Body of pancreas (tissue), 4 donors: ENCODE measurements around the gene ANAPC15. TPM values are rescaled to one million over a fixed set of nuclear protein-coding genes. Genes with fewer than 3 reads are reported as not detected.

Experiments used
- ATAC-seq: fragments of 150-250 bp; one replicate; pipeline ENCODE4 v1.9.1; 2016
- DNase-seq, 4 donors: peaks; one replicate each; pipeline ENCODE4 v3.0.0-alpha.2; 2019
- H3K27ac ChIP-seq, 4 donors: fragments of 200-600 bp; sonication (generic); 1 replicate in 3 of 4; 2 replicates in 1 of 4; pipeline versions ENCODE4 v1.5.1 to v1.6.1; 2016 to 2019; ENCODE audit warnings: mild to moderate bottlenecking in 1 of 4, mixed read lengths in 1 of 4, moderate library complexity in 1 of 4
- H3K27me3 ChIP-seq, 2 donors: fragments of 200-600 bp; sonication (generic); one replicate each; pipeline ENCODE4 v1.6.0; 2016; ENCODE audit warnings: mild to moderate bottlenecking in 1 of 2
- H3K36me3 ChIP-seq, 2 donors: fragments of 200-600 bp; sonication (generic); replicated peaks in 1 of 2; 2 replicates each; pipeline ENCODE4 v1.5.1; 2016; ENCODE audit warnings: low read depth in 2 of 2; ENCODE audit not compliant: insufficient read depth in 1 of 2
- H3K4me1 ChIP-seq: fragments of 200-600 bp; sonication (generic); one replicate; pipeline ENCODE4 v1.6.0; 2016
- H3K4me3 ChIP-seq, 2 donors: fragments of 200-600 bp; sonication (generic); 1 replicate in 1 of 2; 2 replicates in 1 of 2; pipeline ENCODE4 v1.5.1; 2016 to 2019
- H3K9me3 ChIP-seq, 3 donors: fragments of 200-600 bp; sonication (generic); 1 replicate in 2 of 3; 2 replicates in 1 of 3; pipeline ENCODE4 v1.5.1; 2016
- POLR2A ChIP-seq, 3 donors: fragments of 450-650 bp; IDR thresholded peaks; one replicate each; pipeline ENCODE4 v1.6.1; 2016; ENCODE audit warnings: antibody characterized with exemption in 3 of 3, mild to moderate bottlenecking in 2 of 3
- WGBS, 2 donors: methylation state at CpG; one replicate each; pipeline ENCODE4 v1.1.5; 2017; 5-methylcytosine and 5-hydroxymethylcytosine counted together
- intact Hi-C: fragments of 100-400 bp; cut with DNase I; formaldehyde crosslinking; loops from one replicate; pipeline ENCODE4 v1.15.1; 2023
- total RNA-seq, 2 donors: library from RNA; depleted of rRNA; stranded (reverse); fragments of >200 nt; gene quantifications; one replicate each; pipeline ENCODE4 v1.1.0, GENCODE V29; 2016
- TF ChIP-seq, protein P1 (sequence below), 7 experiments: fragments of 450-650 bp in 4 of 7; fragments of 200-600 bp in 3 of 7; sonication (generic) in 3 of 7; IDR thresholded peaks; one replicate each; pipeline ENCODE4 v1.5.1; 2016 to 2019; ENCODE audit warnings: antibody characterized with exemption in 7 of 7

ANAPC15 gene
- total RNA-seq, 2 donors from 2014 or later, result 14.2 to 22.1 TPM

DNA sequence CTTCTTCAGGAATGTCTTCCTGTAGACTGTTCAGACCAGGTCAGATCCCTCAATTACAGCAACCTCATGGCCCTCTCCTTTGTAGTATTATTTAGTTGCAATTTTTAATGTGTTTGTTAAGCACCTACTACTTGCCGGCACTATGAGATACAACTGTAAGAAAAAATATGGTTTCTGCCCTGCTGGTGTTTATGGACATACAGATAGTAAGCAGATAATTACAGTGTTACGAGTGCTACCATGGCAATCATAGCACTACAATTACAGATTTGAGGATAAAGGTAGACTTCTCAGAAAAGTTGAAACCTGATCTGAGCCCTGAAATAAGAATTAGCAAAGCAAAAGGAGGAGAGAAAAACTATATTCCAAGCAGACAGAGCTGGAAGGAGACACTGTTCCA, 29.1 kb downstream of the ANAPC15 start:
- Histone ChIP-seq H3K4me1 (peaks cover 20% of the 10 kb centered on the region), H3K9me3 (no peaks in the 10 kb centered on the region), H3K36me3 (no peaks in the 10 kb centered on the region), H3K27me3 (no peaks in the 10 kb centered on the region), H3K27ac (no peak overlapping the region), H3K4me3 (no peak overlapping the region)
- TF ChIP-seq, protein P1, sequence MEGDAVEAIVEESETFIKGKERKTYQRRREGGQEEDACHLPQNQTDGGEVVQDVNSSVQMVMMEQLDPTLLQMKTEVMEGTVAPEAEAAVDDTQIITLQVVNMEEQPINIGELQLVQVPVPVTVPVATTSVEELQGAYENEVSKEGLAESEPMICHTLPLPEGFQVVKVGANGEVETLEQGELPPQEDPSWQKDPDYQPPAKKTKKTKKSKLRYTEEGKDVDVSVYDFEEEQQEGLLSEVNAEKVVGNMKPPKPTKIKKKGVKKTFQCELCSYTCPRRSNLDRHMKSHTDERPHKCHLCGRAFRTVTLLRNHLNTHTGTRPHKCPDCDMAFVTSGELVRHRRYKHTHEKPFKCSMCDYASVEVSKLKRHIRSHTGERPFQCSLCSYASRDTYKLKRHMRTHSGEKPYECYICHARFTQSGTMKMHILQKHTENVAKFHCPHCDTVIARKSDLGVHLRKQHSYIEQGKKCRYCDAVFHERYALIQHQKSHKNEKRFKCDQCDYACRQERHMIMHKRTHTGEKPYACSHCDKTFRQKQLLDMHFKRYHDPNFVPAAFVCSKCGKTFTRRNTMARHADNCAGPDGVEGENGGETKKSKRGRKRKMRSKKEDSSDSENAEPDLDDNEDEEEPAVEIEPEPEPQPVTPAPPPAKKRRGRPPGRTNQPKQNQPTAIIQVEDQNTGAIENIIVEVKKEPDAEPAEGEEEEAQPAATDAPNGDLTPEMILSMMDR (IDR thresholded peaks at IDR 0.05), result no peak
- TF ChIP-seq POLR2A (IDR thresholded peaks at IDR 0.05), result no peak
- intact Hi-C loops, result no loop called here
- no peak for ATAC-seq
- 57 to 76% methylated on average over 2 of the region's 2 CpGs for WGBS, 2 donors
- no peak for DNase-seq

GRCh38 chr11:72081821-72082453, 30.6 kb downstream of the ANAPC15 start:
- intact Hi-C loops, result no loop called here
- H3K9me3 ChIP-seq, result no peaks in the 10 kb centered on the region
- H3K36me3 ChIP-seq, result no peaks in the 10 kb centered on the region
- 73 to 77% methylated on average over 3 of the region's 3 CpGs for WGBS, 2 donors
- H3K27ac ChIP-seq, result peak overlapping the region in 2 of 4 donors; percentile 34 to 96
- peaks cover 25% of the 10 kb centered on the region for H3K4me1 ChIP-seq
- H3K4me3 ChIP-seq, result no peak overlapping the region
- DNase-seq, result no peak
- ATAC-seq, result no peak
- TF ChIP-seq, protein P1 (IDR thresholded peaks at IDR 0.05), result no peak
- no peak for TF ChIP-seq POLR2A (IDR thresholded peaks at IDR 0.05)
- H3K27me3 ChIP-seq, result no peaks in the 10 kb centered on the region

DNA sequence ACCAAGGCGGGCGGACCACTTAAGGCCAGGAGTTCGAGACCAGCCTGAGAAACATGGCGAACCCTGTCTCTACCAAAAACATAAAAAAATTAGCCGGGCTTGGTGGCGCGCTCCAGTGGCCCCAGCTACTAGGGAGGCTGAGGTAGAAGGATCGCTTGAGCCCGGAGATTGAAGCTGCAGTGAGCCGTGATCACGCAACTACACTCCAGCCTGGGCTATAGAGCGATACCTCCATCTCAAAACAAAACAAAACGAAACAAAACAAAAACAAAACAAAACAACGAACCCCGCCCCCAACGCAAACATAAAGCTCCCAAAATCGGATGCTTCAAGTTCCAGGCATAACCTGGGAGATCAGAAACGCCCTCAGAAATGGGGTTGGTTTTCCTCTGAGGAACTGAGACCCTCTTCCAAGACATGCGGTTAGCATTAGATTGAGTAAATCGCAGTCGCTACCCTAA, 31.3 kb downstream of the ANAPC15 start:
- peak overlapping the region; percentile 10 to 16 for H3K4me3 ChIP-seq
- no peaks in the 10 kb centered on the region for H3K9me3 ChIP-seq
- intact Hi-C loops, result no loop called here
- H3K36me3 ChIP-seq, result no peaks in the 10 kb centered on the region
- H3K4me1 ChIP-seq, result peaks cover 25% of the 10 kb centered on the region
- no peaks in the 10 kb centered on the region for H3K27me3 ChIP-seq
- DNase-seq, result no peak
- TF ChIP-seq POLR2A (IDR thresholded peaks at IDR 0.05), result no peak
- TF ChIP-seq, protein P1 (IDR thresholded peaks at IDR 0.05), result no peak
- 63 to 77% methylated on average over 19 to 21 of the region's 21 CpGs for WGBS, 2 donors
- peak overlapping the region; percentile 68 to 96 (median 90) for H3K27ac ChIP-seq
- no peak for ATAC-seq

DNA sequence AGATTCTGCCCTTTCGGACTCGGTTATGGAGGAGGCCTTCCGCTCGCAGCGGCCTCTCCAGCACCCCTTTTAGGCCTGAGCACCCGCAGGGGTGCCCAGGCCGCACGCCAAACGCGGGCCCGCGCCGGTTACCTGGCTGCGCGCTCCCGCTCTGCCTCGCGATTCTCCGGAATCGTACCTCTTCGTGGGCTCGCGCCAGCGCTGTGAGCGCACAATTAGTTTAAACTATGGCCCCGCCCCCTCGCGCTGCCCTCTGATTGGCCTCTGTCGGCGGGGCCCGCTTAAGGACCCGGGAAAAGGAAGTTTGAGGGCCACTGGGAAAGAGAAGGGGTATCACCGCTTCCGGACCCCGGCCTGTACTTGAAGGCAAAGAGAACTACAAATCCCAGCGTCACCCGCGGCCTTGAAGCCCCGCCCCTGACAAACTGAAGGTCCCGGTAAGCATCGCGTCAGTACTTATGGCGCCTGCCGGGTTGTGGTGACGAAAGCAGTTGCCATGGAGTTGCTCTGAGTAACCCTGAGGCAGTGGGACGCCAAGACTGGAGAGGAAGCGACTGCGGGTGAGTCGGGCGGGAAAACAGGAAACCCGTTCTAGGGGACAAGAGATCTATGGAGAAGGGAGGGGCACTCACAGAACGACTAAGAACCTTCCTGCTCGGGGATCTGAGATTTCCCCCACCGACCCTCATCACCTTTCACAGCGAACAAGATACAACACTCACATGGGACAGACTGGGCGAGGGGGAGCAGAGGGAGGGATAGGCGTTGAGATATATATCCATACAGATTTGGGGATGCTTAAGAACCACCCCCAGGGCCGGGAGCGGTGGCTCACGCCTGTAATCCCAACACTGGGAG, 31.9 kb downstream of the ANAPC15 start, which contains the start of the genes LRRC51 and NUMA1:
TSS of gene LRRC51 (plus strand) at position 525 of the 858 bp plus-strand sequence. CDS start 8,234 bp downstream, outside the sequence.
TSS of gene NUMA1 (minus strand) at position 217 of the 858 bp plus-strand sequence. CDS start 44,599 bp downstream, outside the sequence.
- no peaks in the 10 kb centered on the region for H3K27me3 ChIP-seq
- peak within 1 kb of the TSS; percentile 58 to 79 for H3K4me3 ChIP-seq
- peak within 1 kb of the TSS; percentile 72 to 96 (median 90) for H3K27ac ChIP-seq
- WGBS, 2 donors, result 1 to 2% methylated on average over 17 to 56 of the region's 60 CpGs
- peaks cover 25% of the 10 kb centered on the region for H3K4me1 ChIP-seq
- peak; percentile 99 to 100 (median 100) for DNase-seq
- TF ChIP-seq, protein P1 (IDR thresholded peaks at IDR 0.05), result no peak
- TF ChIP-seq POLR2A (IDR thresholded peaks at IDR 0.05), result peak in 2 of 3 donors; percentile 64 to 70
- intact Hi-C loops, result no loop called here
- no peaks in the 10 kb centered on the region for H3K36me3 ChIP-seq
- no peaks in the 10 kb centered on the region for H3K9me3 ChIP-seq
- ATAC-seq, result peak; percentile 96
